HG03342 (cell line): Measurements from ENCODE around the gene ARL1.
A peak's percentile ranks its signal among the peaks of the same experiment; 100 is the strongest.
"Not testable (repeated sequence)": the region's sequence is repeated elsewhere in the genome, so short reads cannot be mapped to it uniquely, and the experiment has no call there.

Experiments used
- ATAC-seq: cut with Tn5 transposase; IDR thresholded peaks from one replicate; pipeline ENCODE4 v1.9.1; 2021; ENCODE audit warnings: mild to moderate bottlenecking, moderate library complexity; ENCODE audit not compliant: unreplicated experiment

Gene ARL1

GRCh38 chr12:101407436-101408345 lies at the start of gene ARL1:
Gene ARL1, minus strand, starts transcription at chr12:101407772. Its CDS starts 127 bp downstream, at chr12:101407645.
- ATAC-seq: peak; percentile 78

- ATAC-seq: no peak
Observed at GRCh38 chr12:101455685-101456084, 48.1 kb upstream of the ARL1 start.

- ATAC-seq: no peak
Observed at GRCh38 chr12:101441461-101442224, 34.1 kb upstream of the ARL1 start.

- no peak for ATAC-seq
Observed at GRCh38 chr12:101439236-101439635, 31.7 kb upstream of the ARL1 start.

- no peak for ATAC-seq
Observed at GRCh38 chr12:101436136-101436535, 28.6 kb upstream of the ARL1 start.

GRCh38 chr12:101430456-101430855 lies 22.9 kb upstream of the ARL1 start:
- no peak for ATAC-seq

- ATAC-seq: no peak
Observed at GRCh38 chr12:101424620-101425019, 17.0 kb upstream of the ARL1 start.

GRCh38 chr12:101422066-101422465 lies 14.5 kb upstream of the ARL1 start:
- ATAC-seq: not testable (repeated sequence)

- ATAC-seq: no peak
Observed at GRCh38 chr12:101415228-101415627, 7.7 kb upstream of the ARL1 start.

- peak; percentile 73 for ATAC-seq
Observed at GRCh38 chr12:101414533-101415119, 7.1 kb upstream of the ARL1 start.

GRCh38 chr12:101410169-101410568 lies 2.6 kb upstream of the ARL1 start:
- ATAC-seq: not testable (repeated sequence)

- ATAC-seq: peak; percentile 19
Observed at GRCh38 chr12:101407049-101407435, 530 bp downstream of the ARL1 start.

GRCh38 chr12:101391181-101391580 lies 16.4 kb downstream of the ARL1 start:
- ATAC-seq: not testable (repeated sequence)

- no peak for ATAC-seq
Observed at GRCh38 chr12:101379149-101379548, 28.4 kb downstream of the ARL1 start.

GRCh38 chr12:101375573-101375972 lies 32.0 kb downstream of the ARL1 start:
- ATAC-seq: no peak

- no peak for ATAC-seq
Observed at GRCh38 chr12:101372431-101372830, 35.1 kb downstream of the ARL1 start.

- ATAC-seq: no peak
Observed at GRCh38 chr12:101368016-101368415, 39.6 kb downstream of the ARL1 start.

- no peak for ATAC-seq
Observed at GRCh38 chr12:101361455-101361854, 46.1 kb downstream of the ARL1 start.

GRCh38 chr12:101356794-101357193 lies 50.8 kb downstream of the ARL1 start:
- no peak for ATAC-seq

GRCh38 chr12:101351682-101352081 lies 55.9 kb downstream of the ARL1 start:
- no peak for ATAC-seq

- no peak for ATAC-seq
Observed at GRCh38 chr12:101343893-101344292, 63.7 kb downstream of the ARL1 start.
